Medulla oblongata (tissue), 1 donor: ENCODE data around the gene PM20D2.
A peak's percentile ranks its signal among the peaks of the same experiment; 100 is the strongest.
"Not testable (repeated sequence)": the region's sequence is repeated elsewhere in the genome, so short reads cannot be mapped to it uniquely, and the experiment has no call there.

Source experiments
- DNase-seq: peaks from one replicate; pipeline ENCODE4 v3.0.0-alpha.2; 2015; ENCODE audit errors: extremely low spot score

PM20D2 gene, protein sequence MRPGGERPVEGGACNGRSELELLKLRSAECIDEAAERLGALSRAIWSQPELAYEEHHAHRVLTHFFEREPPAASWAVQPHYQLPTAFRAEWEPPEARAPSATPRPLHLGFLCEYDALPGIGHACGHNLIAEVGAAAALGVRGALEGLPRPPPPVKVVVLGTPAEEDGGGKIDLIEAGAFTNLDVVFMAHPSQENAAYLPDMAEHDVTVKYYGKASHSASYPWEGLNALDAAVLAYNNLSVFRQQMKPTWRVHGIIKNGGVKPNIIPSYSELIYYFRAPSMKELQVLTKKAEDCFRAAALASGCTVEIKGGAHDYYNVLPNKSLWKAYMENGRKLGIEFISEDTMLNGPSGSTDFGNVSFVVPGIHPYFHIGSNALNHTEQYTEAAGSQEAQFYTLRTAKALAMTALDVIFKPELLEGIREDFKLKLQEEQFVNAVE

DNA sequence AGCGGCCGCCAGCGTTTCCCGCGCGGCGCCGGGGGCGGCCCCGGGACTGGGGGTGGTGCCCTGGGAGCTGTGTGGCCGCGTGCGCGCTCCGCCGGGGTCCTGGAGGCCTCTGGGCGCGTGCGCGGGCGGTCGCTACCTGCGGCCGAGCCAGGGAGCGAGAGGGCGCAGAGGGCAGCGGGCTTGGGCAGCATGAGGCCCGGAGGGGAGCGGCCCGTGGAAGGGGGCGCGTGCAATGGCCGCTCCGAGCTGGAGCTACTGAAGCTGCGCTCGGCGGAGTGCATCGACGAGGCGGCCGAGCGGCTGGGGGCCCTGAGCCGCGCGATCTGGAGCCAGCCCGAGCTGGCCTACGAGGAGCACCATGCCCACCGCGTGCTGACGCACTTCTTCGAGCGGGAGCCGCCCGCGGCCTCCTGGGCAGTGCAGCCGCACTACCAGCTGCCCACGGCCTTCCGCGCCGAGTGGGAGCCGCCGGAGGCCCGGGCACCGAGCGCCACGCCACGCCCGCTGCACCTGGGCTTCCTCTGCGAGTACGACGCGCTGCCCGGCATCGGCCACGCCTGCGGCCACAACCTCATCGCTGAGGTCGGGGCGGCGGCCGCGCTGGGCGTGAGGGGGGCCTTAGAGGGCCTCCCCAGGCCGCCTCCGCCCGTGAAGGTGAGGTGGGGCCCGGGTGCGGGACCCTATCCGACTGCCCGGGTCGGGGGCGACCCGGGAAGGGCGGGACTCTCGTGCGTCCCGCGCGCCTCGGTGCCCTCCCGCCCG lies at the start of gene PM20D2:
PM20D2 (plus strand) TSS at position 100 of the 762 bp plus-strand sequence; CDS start at position 190, 90 bp downstream.
- peak; percentile 63 for DNase-seq

DNA sequence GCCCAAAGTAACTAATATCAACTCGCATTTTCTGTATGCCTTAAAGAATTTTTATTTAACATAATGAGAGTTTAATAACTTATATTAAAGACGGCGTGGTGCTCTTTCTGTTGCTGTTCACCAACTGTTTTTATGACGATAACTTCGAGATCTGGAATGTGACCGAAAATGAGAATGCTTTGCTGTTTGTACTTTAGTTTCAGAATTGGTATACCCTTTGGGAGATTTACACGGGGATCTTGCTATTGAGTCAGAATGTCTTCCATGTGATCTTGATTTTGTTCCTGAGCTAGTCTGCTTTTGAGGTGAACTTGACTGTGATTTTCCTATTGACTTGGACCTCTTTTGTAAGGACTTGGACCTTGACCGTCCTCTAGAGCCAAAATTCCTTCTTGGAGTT lies 47.4 kb upstream of the PM20D2 start:
- DNase-seq: no peak

DNA sequence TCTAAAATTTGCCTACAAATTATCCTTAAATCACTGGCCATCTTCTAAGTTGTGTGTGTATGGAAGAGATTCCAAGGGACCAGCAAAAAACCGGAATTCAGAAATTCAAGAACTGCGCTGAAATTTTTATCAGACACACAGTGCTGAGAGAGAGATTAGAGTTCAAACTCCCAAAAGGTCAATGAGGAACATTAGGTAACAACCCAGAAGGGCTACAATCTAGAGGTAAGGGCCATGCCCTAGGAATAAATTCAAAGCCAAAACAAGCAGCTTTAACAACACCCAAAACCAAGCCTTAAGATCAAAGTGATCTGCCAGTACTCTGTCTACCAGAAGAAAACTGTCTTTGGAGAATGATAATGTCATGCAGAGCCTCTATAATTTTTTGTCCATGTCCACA lies 45.7 kb upstream of the PM20D2 start:
- DNase-seq: no peak

DNA sequence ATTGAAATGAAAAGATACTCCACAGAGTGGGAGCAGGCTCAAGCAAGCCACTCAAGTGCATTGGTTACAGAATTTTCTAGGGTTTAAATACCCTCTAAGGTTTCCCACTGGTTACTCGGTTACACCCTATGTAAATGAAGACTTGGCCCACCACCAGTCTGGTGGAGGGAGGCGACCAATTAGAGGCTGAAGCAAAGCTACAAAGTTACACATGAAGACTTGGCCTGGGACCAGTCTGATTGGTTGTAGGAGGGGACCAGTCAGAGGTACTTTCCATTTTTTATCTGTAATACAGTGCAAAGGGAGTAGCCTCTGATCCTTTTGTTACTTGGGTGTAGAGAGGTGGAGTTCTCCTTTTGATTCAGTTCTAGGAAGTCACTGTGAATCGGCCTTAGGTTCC lies 35.6 kb upstream of the PM20D2 start:
- DNase-seq: no peak

DNA sequence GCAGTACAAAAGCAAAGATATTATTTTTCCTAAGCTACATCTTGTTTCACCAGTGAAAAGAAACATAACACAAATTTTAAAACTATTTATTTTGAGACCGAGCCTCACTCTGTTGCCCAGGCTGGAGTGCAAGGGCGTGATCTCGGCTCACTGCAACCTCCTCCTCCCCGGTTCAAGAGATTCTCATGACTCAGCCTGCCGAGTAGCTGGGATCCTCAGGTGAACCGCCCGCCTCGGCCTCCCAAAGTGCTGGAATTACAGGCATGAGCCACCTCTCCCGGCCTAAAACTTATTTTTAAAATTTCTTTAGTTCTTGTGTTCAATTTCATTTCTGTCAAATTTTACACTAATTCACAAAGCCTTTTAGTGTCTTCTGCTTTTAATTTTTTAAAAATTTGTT lies 33.9 kb upstream of the PM20D2 start:
- DNase-seq: no peak

DNA sequence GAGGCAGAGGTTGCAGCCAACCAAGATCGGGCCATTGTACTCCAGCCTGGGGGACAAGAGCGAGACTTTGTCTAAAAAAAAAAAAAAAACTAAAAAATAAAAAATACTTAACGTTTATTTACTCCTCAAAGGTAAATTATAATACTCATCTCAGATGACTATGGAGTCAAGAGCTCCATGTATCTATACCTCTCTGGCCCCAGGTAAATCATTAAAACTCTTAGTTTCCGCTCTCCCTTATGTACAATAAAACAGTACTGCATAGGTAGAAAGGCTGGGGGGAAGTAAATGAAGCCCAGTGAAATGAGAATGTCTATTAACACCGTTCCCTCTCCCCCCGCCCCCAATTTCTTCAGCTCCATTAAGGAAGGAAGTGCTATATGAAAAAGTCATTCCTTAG lies 29.2 kb upstream of the PM20D2 start:
- no peak for DNase-seq

DNA sequence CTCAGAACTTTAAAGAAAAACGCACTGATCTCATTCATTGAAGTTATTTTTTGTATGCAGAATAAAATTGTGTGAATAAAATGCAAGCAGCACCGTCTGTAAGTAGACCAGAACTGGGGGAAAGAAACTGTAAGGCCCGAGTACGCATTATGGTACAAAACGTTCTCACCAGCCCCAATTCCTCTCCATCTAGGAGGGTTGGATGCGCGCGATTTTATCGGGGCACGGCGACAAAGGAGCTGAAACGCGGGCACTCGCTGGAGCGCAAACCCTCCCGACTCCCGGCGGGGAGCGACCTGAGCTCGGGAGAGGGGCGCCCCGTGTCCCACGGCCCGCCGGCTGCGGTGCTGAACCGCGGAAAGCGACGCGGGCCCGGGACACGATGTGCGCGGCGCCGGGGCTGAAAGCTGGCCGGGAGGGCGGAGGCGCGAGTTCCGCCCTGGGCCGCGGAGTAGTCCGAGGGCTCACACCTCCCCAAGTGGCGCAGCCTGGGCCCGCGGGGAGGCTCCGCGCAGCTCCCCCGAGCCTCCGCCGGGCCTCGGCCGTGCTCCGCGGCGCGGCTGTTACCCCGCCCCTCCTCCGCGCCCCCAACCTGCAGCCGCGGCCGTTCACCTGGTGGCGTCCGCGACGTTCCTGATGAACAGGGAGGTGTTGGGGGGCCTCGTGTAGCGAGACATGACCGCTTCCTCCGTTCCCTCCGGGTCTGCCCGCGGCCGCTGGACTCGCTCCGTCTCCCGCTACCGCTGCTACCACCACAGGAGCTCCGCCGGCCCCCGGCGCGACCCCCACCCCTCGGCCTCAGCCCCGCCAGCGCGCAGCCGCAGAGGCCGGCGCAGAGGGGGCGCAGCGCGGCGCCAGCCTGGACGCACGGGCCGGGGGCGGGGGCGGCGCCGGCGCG lies 28.4 kb upstream of the PM20D2 start, which contains the start of gene SRSF12:
SRSF12 (minus strand) TSS at position 861 of the 898 bp plus-strand sequence; CDS start at position 677, 184 bp downstream.
- DNase-seq: peak; percentile 9

DNA sequence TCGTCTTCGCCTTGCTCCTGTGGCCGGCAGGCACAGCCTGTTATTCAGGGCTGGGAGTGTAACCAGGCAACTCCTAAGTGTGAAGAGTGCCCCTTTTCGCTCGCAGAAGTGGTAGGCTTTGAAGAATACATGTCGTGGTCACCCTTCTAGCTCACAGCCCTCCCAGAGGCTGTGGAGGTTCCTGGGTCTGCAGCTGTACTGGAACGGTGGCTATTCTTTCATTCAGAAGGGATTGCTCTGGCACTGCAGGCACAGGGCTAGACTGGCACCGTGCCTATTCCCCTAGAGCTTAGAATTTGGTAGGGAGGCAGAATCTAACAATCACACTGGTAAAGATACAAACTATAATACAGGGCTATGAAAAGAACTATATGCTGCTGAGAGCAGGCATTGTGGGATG lies 26.9 kb upstream of the PM20D2 start:
- DNase-seq: peak; percentile 23

DNA sequence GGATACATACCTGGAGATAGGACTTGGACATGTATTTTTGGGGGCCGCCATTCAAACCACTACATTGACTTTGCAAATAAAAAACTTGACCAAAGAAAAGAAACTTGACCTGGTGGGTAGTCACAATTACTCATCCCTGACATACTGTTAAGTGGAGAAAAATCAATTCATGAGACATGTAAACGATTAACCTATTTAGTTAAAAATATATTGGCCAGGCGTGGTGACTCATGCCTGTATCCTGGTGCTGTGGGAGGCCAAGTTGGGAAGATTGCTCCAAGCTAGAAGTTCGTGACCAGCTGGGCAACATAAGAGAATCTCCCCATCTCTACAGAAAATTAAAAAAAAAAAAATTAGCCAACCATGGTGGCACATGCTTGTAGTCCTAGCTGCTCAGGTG lies 25.5 kb upstream of the PM20D2 start:
- no peak for DNase-seq

DNA sequence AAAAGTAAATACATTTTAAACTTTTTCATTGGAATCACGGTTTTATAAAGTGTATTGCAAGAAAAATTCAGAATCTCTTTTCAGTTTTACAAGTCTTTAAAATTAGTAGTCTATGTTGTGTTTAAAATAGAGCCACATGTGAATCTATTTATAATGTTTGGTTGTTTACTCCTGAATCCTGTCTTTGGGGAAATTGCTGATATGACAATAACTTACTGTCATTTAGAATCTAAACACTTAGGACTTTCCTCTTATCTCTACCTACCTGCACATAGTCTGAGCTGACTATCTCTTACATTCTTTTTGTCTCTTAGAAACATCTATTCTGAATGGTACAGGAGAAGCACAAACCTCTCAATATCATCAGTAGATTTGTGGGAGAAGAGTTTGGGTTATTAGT lies 23.9 kb upstream of the PM20D2 start:
- DNase-seq: no peak

DNA sequence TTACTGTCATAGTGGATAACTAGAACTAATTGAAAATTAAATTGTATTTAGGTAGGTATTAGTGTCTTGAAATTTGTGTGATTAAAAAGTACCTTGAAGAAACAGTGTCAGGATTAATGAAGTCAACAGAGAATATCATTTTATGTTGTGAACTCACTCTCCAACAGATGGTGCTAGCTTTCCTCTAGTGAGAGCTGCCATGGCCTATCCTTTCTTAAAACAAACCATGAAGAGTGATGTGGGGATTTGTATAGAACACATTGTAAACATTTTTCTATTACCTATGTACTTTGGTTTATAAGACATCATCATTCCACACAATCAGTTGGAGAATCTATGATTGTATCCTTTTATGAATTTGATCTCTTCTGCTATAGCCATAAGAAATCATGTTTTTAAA lies 23.2 kb upstream of the PM20D2 start:
- peak; percentile 62 for DNase-seq

DNA sequence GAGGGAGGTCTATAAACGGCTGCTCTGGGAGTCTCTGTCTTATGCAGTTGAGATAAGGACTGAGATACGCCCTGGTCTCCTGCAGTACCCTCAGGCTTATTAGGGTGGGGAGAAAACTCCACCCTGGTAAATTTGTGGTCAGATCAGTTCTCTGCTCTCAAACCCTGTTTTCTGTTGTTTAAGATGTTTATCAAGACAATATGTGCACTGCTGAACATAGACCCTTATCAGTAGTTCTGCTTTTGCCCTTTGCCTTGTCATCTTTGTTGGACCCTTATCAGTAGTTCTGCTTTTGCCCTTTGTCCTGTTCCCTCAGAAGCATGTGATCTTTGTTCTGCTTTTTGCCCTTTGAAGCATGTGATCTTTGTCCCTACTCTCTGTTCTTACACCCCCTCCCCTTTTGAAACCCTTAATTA lies 17.6 kb upstream of the PM20D2 start:
- DNase-seq: not testable (repeated sequence)

DNA sequence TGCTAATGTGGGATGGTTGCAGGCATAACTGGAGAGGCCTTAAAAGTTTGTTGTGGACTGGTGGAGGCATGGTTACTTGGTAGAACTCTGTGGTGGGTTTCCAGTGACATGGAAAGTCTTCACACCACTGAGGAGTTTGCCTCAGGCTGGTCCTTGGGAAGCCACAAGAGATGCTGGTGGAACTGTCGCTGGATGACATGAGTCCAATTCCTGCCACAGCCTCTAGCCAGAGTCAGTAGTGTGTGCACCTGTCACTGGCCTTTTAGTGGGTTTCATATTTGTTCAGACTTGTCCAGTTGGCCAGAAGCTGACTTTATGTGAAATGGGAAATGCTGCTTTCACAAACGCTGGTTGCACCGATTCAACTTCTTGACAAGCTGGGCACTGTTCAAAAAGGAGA lies 14.3 kb upstream of the PM20D2 start:
- no peak for DNase-seq

DNA sequence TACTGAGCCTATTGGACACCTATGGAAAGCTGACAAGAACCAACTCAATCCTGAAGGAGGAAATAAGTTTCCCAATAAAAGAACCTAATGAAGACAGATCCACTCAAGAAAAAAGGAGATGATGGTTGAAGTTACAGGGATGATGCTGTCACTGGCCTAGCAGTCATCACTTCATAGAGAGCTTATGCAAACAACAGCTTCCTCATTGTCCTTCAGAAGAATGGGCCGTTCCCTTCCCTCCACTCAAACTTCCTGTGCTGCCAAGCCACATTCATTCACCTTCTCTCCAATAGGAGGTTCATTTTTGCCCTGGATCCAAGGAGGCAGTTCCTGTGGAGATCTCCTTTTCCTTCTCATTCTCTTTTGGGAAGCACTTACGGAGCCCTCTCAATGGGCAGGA lies 13.8 kb upstream of the PM20D2 start:
- no peak for DNase-seq

DNA sequence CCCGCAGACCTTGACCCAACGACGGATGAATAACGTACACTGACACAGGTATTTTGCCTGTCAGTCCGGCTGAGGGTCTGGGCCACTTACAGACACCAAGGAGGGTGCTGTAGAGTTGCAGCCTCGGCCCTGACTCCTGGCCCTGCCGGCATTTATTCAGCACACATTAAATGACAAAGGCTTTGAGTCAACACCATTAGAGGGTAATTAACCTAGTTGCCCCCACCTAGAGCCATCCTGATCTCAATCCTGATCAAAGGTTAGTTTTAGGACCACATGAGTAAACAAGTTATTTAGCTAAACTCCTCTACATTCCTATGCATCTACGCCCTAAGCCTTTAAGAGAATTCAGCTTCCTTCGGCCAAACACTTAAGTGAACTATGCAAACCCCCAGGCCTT lies 11.9 kb upstream of the PM20D2 start:
- no peak for DNase-seq

DNA sequence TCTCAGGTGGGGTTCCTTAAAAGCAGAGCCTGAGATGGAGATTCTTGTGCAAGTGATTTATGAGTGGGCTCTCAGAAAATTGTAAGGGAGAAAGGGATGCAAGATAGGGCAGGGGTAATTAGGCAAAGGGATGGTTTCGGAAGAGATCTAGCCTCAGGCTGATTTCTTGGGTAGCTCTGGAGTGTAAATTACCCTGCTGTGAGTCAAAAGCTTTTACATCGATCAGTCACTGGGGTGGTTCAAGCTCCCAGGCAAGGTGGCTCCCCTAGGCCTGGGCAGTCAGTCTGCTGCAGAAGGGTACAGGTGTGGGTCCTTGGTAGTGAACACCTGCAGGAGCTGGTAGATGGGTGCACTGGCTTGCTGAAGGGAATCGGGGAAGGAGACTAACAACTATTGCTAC lies 11.1 kb upstream of the PM20D2 start:
- no peak for DNase-seq

DNA sequence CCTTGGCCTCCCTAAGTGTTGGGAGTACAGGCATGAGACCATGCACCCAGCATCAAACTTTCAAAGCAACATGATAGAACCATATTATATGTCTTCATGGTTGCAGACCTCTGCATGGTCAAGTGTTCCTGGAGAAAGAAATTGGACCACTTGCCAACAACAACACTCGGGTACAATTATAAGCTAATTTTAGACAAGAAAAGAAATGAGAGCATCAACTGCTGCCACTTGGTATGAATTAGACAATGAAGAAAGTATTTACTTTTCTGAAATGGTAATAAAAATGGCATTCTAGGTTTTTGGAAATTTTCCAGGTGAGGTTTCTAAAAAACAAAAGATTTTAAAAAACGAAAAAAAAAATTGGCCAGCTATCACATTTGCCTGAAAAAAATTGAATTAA lies 7.7 kb upstream of the PM20D2 start:
- DNase-seq: no peak

DNA sequence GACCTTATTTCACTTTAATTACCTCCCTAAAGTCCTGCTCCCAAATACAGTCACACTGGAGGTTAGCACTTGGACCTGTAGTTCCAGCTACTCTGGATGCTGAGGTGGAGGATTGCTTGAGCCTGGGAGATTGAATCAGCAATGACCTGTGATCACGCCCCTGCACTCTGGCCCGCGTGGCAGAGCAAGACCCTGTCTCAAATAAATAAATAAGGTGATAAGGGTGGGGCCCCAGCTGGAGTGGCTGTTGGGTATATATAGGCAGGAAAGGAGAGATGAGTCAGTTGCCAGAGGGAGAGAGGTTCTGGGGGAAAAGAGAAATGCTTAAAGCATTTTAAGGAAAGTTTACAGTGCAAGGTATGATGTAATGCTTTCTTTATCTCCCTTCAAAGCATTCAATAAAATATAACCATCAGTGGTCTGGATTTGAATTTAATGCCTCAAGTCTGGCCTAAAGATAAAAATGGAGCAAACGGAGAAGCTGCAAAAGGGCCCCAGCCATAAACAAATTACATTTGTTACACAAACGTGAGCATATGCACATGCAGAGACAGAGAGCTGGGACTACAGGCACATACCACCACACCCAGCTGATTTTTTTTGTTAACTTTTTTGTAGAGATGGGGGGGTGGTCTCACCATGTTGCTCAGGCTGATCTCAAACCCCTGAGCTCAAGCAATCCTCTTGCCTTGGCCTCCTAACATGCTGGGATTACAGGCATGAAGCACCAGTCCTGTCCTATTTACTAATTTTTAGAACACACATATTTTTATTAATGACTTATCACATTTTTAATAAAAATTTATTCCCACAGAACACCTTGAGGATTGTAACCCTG lies 6.1 kb upstream of the PM20D2 start:
- DNase-seq: no peak

DNA sequence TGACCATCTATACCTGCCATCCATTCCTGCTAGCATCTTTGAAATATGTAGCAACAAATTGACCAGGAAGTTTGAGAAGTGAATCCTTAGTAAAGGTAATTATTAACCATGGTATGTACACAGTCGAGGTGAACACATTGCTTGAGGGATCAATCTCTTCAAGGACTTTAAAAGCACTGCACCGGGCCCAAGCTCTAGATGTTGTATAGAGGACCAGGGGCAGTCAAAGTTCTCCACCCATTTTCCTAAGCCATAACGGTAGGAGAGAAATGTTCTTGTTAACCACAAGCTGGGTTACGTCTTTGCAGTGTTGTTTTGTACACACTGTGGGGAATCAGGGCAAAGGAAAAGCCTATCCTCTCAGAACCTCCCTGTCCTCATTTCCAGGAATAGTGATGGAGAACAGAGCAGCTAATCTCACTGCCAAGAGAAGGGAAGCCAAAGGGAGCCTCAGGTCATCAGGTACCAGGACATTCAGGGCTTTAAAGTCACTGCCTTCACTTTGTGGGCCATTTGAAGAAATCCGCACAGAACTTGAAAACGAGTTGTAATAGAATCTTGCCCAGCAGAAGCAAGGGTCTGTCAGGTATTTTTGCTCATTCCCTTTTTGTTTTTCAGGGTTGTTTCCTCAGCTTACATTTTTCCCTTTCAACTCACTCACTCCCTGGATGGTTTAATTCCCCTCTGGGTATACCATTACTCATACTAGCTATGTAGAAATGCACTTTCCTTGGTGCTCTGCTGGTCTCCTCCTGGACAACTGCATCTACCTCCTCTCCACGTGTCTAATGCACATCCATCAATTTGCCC lies 5.3 kb upstream of the PM20D2 start:
- no peak for DNase-seq

DNA sequence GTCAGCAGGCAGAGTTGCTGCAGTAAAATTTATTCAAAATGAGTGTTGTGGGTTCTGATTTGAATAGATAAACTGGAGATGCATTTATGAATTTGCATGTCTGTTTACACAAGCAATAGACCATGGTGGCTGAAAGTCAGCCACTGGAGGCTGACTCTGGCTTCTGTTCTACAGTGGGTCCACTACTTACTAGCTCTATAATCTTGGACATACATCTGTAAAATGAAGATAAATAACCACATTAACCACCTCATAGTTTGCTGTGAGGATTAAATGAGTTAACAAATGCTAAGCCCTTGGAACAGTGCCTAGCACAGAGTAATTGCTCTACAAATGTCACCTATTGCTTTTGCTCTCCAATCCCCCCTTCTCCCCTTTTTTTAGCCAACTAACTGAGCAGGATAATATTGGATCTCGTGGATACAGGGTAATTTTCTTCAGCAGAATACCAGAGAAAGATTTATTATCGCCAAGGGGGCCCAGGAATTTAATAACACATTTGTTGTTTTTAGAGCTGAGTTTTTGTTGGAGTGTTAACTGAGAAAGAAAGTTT lies 1.4 kb upstream of the PM20D2 start:
- no peak for DNase-seq
